GM12891 (cell line): ENCODE measurements around the gene TRERF1.

ENCODE experiments used
- POLR2A ChIP-seq: IDR thresholded peaks from 2 replicates; pipeline ENCODE4 v1.6.1; 2011; ENCODE audit warnings: low read depth, low read length, control low read depth
- POLR2AphosphoS5 ChIP-seq: IDR thresholded peaks from 2 replicates; pipeline ENCODE4 v1.6.1; 2011; ENCODE audit warnings: low read depth, low read length, control low read depth
- TAF1 ChIP-seq: IDR thresholded peaks from 2 replicates; pipeline ENCODE4 v1.6.1; 2011; ENCODE audit warnings: low read depth, low read length, control low read depth

DNA sequence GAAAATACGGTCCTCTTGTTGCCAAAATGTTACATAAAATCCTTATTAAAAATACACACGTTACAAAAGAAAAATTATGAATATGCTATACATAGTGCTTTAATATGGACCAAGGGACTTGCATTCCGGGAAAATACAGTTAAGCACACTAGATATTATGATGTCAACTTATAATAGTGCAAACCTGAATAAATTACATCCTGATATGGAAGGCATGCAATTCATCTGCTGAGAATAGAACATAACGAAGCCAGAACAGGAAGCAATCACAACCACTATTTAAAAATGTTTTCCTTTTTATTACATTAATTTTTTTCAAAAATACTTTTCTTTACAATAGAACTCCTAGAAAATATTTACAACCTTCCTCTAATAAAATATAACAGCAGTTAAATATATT, 226.3 kb downstream of the TRERF1 start:
- TF ChIP-seq TAF1 (no peak), POLR2A (no peak), POLR2AphosphoS5 (no peak)
